Stimulated activated CD8-positive, alpha-beta memory T cell treated with anti-CD3 and anti-CD28 coated beads, Interleukin-7, amount 100 ng/mL, for 48 hours (primary cell): ENCODE data around the gene CCDC127.
A peak's percentile ranks its signal among the peaks of the same experiment; 100 is the strongest.

Experiments used
- DNase-seq, 2 donors: peaks; one replicate each; pipeline ENCODE4 v3.0.0-alpha.2; 2020; ENCODE audit warnings: low read depth in 1 of 2; ENCODE audit errors: extremely low read depth in 1 of 2

The CCDC127 gene

GRCh38 chr5:191036-191948 lies 26.7 kb downstream of the CCDC127 start, which contains the start of gene LRRC14B:
Gene LRRC14B (plus strand): TSS chr5:191495. CDS start chr5:191539, 44 bp downstream.
- DNase-seq: no peak

DNA sequence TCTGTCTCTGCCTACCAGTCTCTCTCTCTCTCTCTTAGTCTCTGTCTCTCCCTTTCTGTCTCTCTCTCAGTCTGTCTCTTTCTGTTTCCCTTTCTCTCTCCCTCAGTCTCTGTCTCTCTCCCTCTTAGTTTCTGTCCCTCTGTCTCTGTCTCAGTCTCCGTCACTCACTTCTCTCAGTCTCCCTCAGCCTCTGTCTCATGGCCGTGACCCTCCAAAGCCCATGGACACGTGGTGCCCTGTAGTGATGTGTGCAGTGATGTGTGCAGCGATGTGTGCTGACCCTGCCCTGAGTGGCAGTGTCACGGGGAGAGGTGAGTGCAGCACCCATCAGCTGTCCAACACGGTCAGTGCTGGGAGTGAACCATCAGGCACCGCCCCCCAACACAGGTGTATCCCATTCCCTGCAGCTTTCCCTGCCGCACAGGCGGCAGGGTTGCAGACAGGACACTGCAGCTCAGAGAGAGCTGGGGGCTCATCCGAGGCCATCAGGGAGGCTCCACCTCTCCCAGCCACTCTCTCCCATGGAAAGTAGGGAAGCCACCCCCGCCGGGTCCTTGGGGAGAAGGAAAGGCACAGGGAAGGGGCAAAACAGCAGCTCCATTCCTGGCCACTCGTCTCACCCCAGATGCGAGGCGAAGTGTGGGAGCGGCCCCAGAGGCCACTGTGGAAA lies 27.5 kb downstream of the CCDC127 start:
- no peak for DNase-seq

- DNase-seq: no peak
These were observed 28.0 kb downstream of the CCDC127 start for GRCh38 chr5:189976-190365.

DNA sequence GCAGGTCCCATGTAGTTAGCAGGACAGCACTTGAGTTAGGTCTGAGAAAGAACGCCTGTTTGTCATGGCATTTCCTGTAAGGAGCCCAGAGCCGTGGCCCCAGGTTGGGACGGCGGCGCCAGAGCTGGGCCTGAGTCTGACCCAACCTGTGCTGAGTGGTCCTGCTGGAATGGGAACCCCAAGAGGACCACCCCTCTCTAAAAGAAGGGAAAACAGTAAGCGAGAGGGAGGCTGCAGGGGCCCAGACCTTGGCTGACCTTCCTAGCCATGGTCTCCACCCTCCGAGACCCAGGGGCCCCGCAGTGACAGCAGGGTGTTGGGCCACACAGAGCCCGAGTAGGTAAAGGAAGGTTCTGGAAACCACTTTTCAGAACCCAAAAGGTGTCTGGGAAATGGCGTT lies 28.5 kb downstream of the CCDC127 start:
- no peak for DNase-seq

DNA sequence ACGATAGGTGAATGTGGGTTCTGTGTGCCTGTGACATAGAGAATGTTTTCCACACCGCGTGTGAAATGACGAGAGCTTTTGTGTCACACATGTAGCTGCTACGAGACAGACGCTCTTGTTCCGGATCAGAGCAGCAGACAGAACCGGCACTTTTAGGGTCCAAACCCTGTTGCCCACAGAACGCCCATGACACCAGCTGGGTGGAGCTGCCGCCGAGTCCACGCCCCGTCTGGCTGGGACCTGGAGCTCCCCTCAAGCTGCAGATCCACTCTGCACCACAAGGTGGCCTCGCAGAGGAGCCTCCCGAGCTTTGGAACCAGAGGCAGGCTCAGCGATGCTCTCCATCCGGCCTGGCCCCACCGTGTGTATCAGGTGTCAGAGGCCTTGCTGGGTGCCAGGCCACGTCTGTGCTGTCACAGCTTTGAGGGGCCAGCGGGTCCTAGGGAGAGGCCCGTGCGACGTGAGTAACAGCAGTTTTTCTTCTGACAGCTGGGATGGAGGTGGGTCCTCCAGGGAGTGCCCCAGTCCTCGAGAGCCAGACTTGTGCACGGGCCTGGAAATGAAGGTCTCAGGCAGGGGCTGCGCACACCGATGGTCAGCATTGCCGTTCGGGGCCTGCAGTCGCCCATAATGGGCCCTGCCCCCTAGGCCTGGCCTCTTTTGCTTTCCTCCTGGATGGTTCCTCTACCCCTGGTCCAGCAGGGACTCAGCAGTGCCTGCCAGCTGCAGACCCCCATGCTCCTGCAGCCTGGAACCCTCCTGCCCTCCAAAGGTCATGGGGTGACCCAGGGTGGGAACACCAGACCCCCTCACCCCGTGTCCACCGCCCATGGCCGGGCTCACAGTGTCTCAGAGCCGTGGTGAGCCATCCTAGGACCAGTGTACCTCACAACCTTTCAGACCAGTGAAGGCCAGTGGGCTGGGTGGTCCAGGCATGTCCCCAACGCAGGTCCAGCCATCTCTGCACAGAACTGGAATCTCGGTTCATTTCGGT lies 29.2 kb downstream of the CCDC127 start:
- peak; percentile 68 to 80 for DNase-seq

DNA sequence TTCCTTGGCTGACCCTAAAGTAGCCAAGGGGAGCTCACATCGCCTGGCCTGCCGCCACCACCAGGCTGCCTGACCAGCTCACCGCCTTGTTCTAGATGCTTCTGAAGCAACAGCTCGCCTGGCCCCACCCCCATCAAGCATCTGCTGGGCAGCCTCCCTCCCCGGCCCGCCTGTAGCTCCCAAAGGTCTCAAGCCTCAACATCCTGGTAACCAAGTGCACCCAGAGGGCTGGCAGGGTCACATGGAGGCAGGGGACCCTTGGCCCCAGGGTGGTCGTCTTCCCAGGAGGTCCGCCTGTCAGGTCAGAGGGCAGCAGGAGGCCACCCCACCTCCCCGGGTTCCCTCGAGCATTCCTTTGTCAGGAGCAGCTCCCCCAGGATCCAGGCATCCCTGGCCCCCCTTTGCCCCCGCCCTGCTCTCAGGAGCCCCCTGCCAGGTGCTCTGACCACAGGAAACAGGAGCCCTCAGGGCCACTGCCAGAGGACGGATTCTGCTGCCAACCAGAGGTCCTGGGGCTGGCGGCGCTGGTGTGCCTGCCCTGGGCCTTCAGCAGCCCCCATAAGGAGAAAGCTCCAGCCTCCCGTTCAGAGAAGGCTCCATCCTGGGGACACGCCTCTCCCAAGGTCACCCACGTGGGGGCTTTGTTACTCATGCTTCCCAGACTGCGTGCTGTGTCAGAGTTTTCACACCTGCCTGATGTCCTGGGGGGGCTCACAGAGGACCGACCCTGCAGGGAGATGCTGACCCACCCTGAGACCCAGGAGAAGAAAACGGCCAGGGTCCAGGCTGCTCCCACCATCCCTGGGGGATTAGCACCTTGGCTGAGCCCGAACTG lies 30.1 kb downstream of the CCDC127 start:
- no peak for DNase-seq

GRCh38 chr5:187042-187431 lies 30.9 kb downstream of the CCDC127 start:
- DNase-seq: no peak

DNA sequence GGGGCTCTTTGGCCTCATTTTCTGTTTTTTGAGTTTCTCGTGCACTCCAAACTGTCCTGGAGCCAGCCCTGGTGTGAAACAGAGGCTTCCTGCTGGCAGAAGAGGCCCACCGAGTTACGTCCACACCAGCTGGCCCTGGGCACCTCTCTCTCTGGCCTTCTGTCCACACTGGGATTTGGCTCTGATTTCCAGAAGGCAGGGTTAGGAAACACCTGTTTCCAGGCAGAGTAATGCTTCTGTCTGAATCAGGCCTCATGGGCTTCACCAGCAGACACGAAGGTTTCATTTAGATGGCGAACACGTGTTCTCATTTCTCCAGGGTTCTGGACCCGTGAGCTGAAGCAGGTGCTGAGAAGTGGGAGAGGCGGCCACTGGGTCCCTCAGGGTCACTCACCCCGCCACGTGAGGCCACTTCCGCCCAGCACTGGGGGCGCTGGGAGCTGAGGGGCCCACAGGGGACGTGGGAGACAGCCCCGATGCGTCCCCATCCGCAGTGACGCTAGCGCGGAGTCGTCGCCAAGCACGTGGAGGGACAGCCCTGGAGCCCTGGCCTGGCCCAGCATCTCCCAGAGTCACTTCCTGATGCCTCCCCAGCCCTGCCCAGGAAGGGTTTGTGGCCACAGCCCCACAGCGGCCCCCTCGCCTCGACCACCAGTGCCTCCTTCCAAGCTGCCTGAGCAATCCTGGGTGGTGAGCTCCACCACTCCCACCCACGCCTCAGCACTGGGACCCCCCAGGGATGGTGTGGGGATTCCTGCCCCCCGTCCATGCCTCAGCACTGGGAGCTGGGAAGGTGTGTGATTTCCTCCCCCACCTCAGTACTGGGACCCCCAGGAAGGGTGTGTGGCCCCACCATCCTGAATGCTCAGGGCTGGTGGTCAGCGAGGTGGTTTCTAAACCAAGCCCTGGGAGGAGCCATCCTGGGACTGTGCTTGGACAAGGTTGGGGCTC lies 31.6 kb downstream of the CCDC127 start:
- no peak for DNase-seq

DNA sequence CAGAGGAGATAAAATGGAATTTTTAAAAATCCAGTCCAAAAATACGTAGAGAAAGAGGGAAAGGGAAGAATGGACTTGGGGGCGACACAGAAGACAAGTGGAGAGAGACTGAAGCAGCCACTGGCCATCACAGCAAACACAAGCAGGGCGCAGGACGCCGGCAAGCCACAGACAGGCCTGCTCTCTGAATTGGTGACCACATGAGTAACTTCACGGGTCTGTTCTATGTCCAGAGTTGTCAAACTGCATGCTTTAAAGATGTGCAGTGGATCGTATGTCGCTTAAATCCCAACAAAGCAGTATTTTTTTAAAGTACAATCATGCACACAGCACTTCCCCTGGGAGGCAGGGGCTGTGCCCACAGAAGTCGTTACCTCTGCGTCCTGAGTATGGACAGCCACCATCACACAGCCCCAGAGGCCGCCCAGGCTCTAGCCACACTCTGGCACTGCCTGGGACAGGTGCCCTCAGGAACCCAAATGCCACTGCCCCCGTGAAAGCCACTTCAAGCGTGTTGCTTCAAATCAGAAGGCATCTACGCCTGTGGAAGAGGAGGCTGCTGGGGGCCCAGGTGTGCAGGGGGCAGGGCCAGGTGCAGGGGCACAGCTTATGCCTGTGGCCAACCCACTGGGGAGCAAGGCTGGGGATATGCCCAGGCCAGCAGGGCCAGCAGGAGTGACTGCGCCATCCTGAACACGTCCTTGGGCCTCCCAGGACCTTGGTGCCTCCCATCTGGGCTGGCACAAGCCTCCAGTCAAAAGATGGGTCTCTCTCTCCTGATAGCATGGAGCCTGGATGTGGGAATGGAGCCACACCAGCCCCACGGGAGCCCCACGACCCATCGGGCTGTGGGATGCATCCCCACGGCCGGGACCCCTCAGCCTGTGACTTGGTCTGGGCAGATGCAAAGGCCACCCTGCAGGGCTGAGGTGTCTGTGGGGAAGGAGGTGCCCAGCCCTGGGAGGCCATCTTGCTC lies 32.6 kb downstream of the CCDC127 start:
- no peak for DNase-seq

DNA sequence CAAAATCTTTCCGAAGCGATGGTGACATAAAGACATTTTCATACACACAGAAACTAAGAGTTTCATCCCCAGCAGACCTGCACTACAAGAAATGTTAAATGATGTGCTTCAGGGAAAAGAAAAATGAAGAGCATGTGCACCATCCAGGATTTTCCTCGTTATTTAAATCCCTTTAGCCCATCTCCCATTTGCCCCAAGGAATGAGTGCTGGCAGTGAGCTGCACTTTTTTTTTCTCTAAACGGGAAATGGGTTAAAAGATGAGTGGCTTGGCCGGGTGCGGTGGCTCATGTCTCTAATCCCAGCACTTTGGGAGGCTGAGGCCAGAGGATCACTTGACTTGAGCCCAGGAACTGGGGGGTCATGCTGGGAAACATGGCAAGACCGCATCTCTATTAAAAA lies 33.5 kb downstream of the CCDC127 start:
- DNase-seq: no peak

DNA sequence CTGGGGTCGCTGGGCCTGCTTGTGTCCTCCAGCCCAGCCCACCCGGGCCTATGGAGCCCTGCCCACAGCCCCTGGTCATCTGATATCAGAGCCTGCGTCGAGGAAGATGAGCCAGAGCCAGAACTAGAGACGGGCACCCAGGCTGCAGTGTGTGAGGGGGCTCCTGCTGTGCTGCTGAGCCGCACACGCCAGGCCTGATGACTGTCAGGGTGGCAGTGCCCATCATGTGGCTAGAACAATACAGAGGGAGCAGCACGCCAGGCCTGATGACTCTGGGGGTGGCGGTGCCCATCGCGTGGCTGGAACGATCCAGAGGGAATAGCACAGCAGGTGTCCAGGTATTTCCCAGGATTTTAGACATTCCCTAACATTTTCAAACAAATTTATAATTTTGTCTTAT lies 35.8 kb downstream of the CCDC127 start:
- DNase-seq: no peak

DNA sequence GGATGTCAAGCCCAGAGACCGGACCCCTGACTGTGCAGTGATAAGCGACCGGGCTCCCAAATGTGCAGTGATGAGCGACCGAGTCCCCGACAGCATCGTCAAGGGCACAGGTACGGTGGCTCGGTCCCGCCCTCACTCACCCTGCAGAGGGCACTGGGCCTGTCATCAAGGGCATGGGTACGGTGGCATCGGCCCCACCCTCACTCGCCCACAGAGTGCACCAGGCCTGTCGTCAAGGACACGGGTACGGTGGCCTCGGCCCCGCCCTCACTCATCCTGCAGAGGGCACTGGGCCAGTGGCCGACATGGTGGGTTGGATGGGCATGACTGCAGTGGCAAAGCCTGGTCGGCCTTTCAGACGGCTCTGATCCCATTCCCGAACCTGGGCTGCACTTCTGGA lies 36.4 kb downstream of the CCDC127 start:
- DNase-seq: no peak

DNA sequence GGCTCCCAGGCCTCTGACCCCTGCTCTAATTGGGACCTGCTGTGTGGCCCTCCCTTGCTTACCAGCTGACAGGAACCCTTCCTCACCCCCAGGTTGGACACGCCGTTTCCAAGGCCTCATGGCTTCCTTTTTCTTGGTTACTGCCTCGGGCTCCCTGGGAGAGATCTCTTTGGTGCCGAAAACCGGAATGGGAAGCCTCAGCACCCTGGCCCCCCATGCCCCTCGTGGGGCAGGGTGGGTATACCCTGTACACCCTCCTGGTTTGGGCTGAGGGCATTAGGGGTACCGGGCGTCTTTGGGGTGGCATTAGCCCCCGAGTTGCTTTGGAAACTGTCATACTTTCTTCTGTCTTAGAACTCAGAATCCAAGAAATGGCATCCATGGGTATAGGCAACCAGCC lies 36.8 kb downstream of the CCDC127 start:
- no peak for DNase-seq

- DNase-seq: no peak
These were observed 37.6 kb downstream of the CCDC127 start for GRCh38 chr5:180286-180918.

DNA sequence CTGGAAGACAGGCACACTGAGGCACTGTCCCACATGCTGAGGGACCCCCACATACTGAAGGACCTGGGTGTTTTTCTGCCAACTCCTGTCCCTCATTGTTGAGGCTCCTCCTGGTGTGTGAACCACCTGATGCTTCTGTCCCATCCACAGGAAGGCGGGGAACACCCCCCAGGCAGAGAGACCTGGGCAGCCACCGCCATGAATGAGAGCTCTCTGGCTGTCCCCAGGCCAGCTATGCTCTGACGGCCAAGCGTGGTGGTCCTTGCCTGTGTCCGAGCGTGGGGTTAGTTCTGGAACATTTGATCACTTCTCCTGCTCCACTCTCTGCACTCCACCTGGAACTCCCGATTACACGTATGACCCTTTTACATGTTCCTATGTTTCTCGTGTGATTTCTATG lies 38.6 kb downstream of the CCDC127 start:
- no peak for DNase-seq

DNA sequence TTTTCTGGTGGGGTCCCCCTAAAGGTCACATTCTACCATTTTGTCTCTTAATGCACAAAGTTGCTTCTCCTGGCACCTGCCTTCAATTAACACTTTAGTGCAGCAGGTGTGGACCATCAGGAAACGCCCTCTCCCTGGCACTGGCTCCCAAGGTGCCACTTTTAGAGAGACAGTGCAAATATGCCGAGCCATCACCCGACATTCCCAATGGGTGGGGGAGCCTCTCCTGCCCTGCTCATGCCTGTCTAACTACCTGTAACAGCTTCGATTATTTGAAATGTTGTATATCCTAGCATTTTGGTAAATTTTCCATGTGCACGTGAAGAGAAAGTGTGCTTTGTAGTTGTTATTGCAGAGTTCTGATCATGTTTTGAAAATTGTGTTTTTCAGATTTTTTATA lies 39.8 kb downstream of the CCDC127 start:
- no peak for DNase-seq

GRCh38 chr5:176296-176823 lies 41.6 kb downstream of the CCDC127 start:
- no peak for DNase-seq
